Keratinocyte (primary cell): ENCODE measurements around the gene DIPK1A.

Experiments used
- CTCF ChIP-seq, 3 experiments: IDR thresholded peaks in 1 of 3; conservative IDR thresholded peaks in 1 of 3; optimal IDR thresholded peaks in 1 of 3; 2 replicates in 2 of 3; 3 replicates in 1 of 3; pipeline versions ENCODE3 to v1.5.1; 2011; ENCODE audit warnings: low read length in 3 of 3, mild to moderate bottlenecking in 3 of 3, moderate library complexity in 2 of 3, control low read depth in 1 of 3, inconsistent platforms in 1 of 3; ENCODE audit not compliant: insufficient read depth in 2 of 3; ENCODE audit errors: extremely low read depth in 1 of 3
- EZH2 ChIP-seq: IDR thresholded peaks from one replicate; pipeline ENCODE4 v1.6.1; 2012; ENCODE audit warnings: inconsistent platforms, mild to moderate bottlenecking, low read length, moderate library complexity

DNA sequence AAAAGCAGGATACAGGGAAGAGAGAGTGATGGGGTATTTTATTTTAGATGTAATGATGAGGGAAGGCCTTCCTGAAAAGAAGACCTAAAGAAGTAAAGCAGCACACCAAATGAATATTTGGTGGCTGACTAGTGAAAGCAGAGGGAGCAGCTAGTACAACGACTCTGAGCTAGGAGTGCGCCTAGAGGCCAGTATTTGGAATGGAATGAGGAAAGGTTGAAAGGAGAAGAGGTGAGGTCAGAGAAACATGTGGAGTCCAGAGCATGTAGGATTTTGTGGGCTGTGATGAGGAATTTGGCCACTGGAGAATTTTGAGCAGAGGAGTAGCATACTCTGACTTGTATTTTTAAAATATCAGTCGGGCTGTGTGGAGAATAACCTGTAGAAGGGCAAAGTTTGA lies 141.2 kb downstream of the DIPK1A start:
- TF ChIP-seq CTCF (optimal IDR thresholded peaks at IDR 0.05 in 1 of 3, IDR thresholded peaks at IDR 0.05 in 1 of 3, conservative IDR thresholded peaks at IDR 0.05 in 1 of 3; ENCODE audit: extremely low read depth in 1 of 3, insufficient read depth in 2 of 3, low read length in 3 of 3), result no peak
- no peak for TF ChIP-seq EZH2
